ENCODE results near the gene CELF2. TPM values are rescaled to one million over a fixed set of nuclear protein-coding genes. Genes with fewer than 3 reads are reported as not detected.

CELF2 gene
- polyA plus RNA-seq, 4 donors = 9.8 to 11.3 (median 10.6) TPM

GRCh38 chr10:11150879-11151415, 133.3 kb downstream of the CELF2 start:
- no peak for DNase-seq (ENCODE audit: low read depth in 4 of 4, low spot score in 2 of 4)

GRCh38 chr10:11152801-11153200, 135.1 kb downstream of the CELF2 start:
- DNase-seq (ENCODE audit: low read depth in 4 of 4, low spot score in 2 of 4) = no peak

GRCh38 chr10:11153245-11153644, 135.6 kb downstream of the CELF2 start:
- DNase-seq (ENCODE audit: low read depth in 4 of 4, low spot score in 2 of 4) = no peak

GRCh38 chr10:11153766-11154165, 136.1 kb downstream of the CELF2 start:
- no peak for DNase-seq (ENCODE audit: low read depth in 4 of 4, low spot score in 2 of 4)

- DNase-seq (ENCODE audit: low read depth in 4 of 4, low spot score in 2 of 4) = no peak
Observed at GRCh38 chr10:11154333-11154732, 136.7 kb downstream of the CELF2 start.

- no peak for DNase-seq (ENCODE audit: low read depth in 4 of 4, low spot score in 2 of 4)
Observed at GRCh38 chr10:11154849-11155498, 137.3 kb downstream of the CELF2 start.

GRCh38 chr10:11156480-11156879, 138.8 kb downstream of the CELF2 start:
- DNase-seq (ENCODE audit: low read depth in 4 of 4, low spot score in 2 of 4) = no peak

- no peak for DNase-seq (ENCODE audit: low read depth in 4 of 4, low spot score in 2 of 4)
Observed at GRCh38 chr10:11157292-11158076, 139.8 kb downstream of the CELF2 start.

- no peak for DNase-seq (ENCODE audit: low read depth in 4 of 4, low spot score in 2 of 4)
Observed at GRCh38 chr10:11158080-11158479, 140.4 kb downstream of the CELF2 start.

- no peak for DNase-seq (ENCODE audit: low read depth in 4 of 4, low spot score in 2 of 4)
Observed at GRCh38 chr10:11159543-11160215, 142.0 kb downstream of the CELF2 start.

- DNase-seq (ENCODE audit: low read depth in 4 of 4, low spot score in 2 of 4) = no peak
Observed at GRCh38 chr10:11161096-11161495, 143.4 kb downstream of the CELF2 start.

- no peak for DNase-seq (ENCODE audit: low read depth in 4 of 4, low spot score in 2 of 4)
Observed at GRCh38 chr10:11161910-11162309, 144.2 kb downstream of the CELF2 start.

GRCh38 chr10:11162828-11163599, 145.3 kb downstream of the CELF2 start:
- DNase-seq (ENCODE audit: low read depth in 4 of 4, low spot score in 2 of 4) = no peak

GRCh38 chr10:11163780-11164550, 146.3 kb downstream of the CELF2 start:
- DNase-seq (ENCODE audit: low read depth in 4 of 4, low spot score in 2 of 4) = no peak

GRCh38 chr10:11164551-11164802, 146.8 kb downstream of the CELF2 start:
- DNase-seq (ENCODE audit: low read depth in 4 of 4, low spot score in 2 of 4) = no peak

- DNase-seq (ENCODE audit: low read depth in 4 of 4, low spot score in 2 of 4) = no peak
Observed at GRCh38 chr10:11164803-11165590, 147.3 kb downstream of the CELF2 start.

- no peak for DNase-seq (ENCODE audit: low read depth in 4 of 4, low spot score in 2 of 4)
Observed at GRCh38 chr10:11165591-11166543, 148.2 kb downstream of the CELF2 start.

- no peak for DNase-seq (ENCODE audit: low read depth in 4 of 4, low spot score in 2 of 4)
Observed at GRCh38 chr10:11166550-11166949, 148.9 kb downstream of the CELF2 start.
